Activated CD4-positive, alpha-beta T cell treated with anti-CD3 and anti-CD28 coated beads, Interleukin-2, Interleukin-4, amounts not matched to agents 100 ng/mL and 50 ng/mL, durations not matched to agents 16 hours and 8 hours (primary cell): ENCODE measurements around the gene CALB2.
"Not testable (repeated sequence)": the region's sequence is repeated elsewhere in the genome, so short reads cannot be mapped to it uniquely, and the experiment has no call there.

Source experiments
- DNase-seq: peaks from one replicate; pipeline ENCODE4 v3.0.0-alpha.2; 2020; ENCODE audit warnings: low spot score

CALB2 gene

GRCh38 chr16:71352963-71353460, 5.5 kb upstream of the CALB2 start:
- DNase-seq = no peak

DNA sequence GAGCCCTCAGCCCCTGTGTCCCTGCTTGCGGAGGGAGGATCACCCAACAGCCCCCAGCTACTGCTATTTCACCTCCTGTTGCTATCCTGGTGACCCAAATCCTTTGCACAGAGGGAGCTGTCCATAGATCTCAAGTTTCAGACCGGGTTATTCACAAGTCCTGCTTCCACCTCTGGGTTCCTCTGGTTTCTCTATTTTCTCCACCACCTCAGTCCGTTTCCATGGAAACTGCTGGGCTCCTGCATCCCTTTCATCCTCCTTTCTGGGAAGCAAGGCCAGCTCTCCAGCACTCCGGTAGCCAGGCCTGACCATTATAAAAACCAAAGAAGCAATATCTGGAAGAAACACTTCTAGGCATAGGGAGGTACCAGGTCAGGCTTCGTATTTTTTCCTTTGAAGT, 4.8 kb upstream of the CALB2 start:
- no peak for DNase-seq

GRCh38 chr16:71354156-71354555, 4.4 kb upstream of the CALB2 start:
- no peak for DNase-seq

GRCh38 chr16:71356051-71356740, 2.3 kb upstream of the CALB2 start:
- no peak for DNase-seq

DNA sequence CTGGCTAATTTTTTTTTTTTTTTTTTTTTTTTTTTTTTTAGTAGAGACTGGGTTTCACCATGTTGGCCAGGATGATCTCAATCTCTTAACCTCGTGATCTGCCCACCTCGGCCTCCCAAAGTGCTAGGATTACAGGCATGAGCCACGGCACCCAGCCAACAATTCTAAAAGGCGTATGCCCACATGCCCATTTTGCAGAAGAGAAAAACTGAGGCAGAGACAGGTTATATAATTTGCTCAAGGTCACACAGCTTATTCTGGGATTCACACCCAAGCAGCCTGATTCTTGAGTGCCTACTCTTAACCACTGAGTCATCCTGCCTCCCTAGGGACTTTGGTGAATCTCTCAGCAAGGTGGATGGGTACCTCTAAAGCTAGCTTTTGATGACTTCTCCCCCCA, 1.6 kb upstream of the CALB2 start:
- DNase-seq = not testable (repeated sequence)

DNA sequence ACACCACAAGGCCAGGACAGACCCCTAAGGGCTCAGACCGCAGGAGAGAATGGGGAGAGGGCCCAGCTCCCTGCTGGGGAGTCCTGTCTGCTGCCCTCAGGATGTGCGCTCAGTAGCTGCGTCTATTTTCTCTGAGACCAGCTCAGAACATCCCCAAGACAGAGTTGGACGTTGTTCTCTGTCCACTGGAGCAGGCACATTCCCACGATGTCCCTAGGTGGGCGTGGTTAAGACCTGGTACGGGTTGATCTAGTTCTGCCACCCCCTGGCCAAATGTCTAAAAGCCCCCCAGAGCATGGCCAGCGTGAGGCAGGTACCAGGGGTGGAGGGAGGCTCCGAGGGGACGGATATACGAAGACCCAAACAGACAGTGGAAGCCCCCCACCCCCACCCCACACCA, 842 bp upstream of the CALB2 start:
- no peak for DNase-seq

- no peak for DNase-seq
These were observed 908 bp downstream of the CALB2 start for GRCh38 chr16:71359431-71359830.

DNA sequence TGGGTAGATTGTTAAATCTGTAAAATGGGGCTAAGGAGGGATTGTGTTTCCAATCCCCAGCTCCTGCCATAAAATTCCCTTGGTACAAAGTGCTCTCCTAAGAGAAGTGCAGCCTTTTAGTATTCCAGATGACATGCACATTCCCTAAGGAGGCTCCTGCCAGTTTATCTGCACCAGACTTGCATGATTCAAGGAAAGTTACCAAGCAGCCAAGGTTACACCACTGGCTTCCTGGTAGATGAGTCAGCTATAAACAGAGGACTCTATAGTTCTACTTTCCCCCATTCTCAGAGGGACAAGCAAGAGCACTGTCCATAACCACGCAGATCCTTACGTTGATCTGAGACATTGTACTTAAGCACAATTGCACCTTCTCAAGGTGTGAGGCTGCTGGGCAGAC, 1.9 kb downstream of the CALB2 start:
- DNase-seq = no peak

DNA sequence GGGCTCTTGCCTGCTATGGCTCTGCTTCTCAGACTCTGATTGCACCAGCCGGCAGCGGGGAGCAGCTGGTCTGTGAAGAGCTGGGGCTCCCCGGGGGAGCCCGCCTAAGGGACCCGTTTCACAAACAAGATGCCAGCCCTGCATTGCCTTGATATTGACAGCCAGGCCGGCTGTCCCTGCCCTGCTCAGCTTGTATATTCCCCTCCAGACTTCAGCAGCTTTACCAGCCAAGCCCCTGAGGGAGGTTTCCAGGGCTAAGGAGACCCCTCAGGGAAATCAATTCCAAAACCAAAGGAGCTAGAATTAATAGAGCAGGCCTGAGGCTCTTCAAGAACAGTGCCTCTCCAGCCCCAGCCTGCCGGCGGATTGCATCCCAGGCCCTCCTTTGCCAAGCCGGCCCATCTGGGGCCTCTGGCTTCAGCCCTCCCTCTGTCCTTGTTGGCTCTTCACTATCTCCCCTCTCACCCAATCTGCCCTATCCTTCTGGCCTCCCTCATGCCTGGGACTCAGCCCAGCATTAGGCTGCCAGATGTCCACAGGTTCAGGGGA, 5.7 kb downstream of the CALB2 start:
- no peak for DNase-seq

DNA sequence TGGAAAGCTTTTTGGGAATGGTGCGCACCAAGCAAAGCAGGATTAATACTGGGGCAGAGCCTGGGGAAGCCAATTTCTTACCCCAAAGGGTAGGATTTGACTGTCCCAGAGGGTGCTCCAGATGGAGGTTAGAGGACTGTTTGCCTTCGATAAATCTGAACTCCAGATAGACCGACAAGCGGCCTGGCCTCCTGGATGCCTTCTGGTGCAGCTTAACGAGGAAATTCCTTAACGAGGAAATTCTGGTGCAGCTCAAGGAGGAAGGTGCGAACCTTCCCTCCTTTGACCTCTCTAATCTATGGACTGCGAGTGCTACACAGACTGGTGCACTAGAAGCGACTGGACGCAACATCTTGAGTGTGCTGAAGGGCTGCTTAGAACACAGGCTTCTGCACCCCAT, 6.5 kb downstream of the CALB2 start:
- no peak for DNase-seq

GRCh38 chr16:71367241-71367976, 8.9 kb downstream of the CALB2 start:
- peak; percentile 32 for DNase-seq

DNA sequence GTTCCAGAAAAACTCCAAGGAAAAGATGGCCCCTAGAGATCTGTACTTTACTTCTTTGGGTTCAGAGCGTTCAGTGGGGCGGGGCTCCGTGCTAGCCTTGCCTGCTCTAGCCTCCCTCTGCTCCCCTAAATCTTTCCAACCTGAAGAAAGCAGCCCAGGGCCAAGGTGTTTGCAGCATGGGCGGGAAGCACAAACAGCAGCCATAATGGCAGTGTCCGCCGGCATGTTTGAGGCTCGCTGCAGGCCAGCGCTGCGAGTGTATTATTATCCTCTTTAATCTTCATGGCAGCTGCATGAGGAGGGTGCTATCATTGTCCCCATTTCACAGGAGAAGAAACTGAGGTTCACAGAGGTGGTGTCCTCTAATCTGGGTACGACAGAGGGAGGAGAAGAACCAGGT, 10.4 kb downstream of the CALB2 start:
- no peak for DNase-seq

GRCh38 chr16:71369494-71369893, 11.0 kb downstream of the CALB2 start:
- DNase-seq = no peak

DNA sequence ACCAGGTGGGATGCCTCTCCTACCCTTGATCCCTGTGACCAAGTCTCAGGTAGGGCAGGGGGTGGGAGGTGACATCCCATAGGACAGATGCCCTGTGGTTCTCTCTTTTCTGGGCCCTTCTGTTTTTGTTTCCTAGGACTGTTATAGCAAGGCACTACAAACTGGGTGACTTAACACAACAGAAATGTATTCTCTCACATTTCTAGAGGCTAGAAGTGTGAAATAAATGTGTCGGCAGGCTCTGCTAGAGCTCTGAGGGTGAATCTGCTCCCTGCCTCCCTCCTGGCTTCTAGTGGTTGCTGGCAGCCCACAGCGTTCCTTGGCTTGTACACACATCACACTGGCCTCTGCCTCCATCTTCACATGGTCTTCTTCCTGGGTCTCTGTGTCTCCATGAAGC, 12.7 kb downstream of the CALB2 start:
- DNase-seq = no peak

DNA sequence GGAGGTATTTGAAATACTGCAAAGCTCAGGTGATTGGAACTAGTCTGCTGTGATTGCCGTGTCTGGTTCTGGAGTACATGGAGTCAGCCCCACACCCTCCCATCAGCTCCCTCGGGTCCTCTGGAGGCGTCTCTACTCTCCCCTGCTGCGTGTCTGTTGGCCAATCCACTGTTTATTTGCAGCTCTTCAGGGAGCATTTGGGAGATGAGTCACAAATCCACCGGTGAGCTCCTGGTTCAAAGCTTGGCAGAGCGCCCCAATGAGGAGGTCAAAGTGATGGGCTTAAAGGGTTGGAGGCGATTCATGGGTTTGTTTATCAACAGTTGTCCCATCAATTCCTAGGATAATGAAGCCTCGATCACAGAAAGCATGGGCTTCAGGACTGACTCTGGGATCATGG, 14.6 kb downstream of the CALB2 start:
- no peak for DNase-seq

DNA sequence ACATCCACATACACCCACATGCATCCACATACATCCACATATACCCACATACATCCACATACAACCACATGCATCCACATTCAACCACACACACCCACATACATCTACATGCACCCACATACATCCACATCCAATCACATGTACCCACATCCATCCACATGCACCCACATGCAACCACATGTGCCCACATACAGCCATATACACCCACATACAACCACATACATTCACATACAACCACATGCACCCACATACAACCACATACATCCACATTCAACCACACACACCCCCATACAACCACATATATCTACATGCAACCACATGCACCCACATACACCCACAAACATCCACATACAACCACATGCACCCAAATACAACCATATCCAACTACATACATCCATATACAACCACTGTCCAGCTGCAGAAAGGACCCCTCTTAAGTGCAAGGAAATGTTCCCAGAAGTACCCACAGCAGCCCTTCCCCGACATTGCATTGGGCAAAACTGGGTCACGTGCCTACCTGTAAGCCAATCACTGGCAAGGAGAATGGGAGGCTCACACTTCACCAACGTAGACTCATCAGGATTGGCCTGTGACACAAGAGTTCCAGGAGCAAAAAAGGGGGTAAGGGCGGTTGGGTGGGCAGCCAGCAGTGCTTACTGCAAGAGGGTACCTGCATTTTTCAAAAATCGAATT, 18.1 kb downstream of the CALB2 start:
- DNase-seq = no peak

GRCh38 chr16:71379711-71380110, 21.2 kb downstream of the CALB2 start:
- no peak for DNase-seq

GRCh38 chr16:71380831-71381230, 22.3 kb downstream of the CALB2 start:
- DNase-seq = no peak

DNA sequence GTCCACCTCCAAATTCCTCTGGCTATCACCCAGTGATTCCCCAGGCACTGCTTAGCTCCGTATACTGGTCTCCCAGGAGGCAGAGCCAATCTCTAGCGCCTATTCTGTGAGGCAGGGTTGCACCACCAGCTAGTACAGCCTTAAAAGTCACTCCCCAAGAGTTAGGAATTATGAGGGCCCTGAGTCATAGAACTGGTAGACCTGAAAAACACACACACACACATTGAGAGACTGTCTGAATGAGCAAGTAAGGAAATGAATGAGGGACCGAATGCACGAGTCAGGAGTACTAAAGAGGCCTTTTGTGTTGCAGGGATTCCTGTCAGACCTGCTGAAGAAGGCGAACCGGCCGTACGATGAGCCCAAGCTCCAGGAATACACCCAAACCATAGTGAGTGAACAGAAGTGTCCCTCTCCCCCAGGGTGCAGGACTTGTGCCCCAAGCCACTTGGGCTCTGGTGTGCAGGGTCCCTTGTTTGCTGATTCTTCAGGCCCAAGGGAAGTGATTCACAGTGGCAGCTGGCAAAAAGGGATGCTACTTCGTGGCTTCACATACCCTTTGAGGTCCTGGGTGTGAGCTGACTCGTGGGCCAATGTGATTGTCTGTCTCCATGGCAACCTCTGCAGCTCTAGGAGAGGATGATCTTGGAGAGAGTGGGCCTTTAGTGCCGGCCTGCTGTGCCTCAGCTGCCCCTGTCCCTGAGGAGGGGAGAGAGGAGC, 24.7 kb downstream of the CALB2 start:
- DNase-seq = peak; percentile 11

GRCh38 chr16:71384073-71384724, 25.7 kb downstream of the CALB2 start:
- no peak for DNase-seq

DNA sequence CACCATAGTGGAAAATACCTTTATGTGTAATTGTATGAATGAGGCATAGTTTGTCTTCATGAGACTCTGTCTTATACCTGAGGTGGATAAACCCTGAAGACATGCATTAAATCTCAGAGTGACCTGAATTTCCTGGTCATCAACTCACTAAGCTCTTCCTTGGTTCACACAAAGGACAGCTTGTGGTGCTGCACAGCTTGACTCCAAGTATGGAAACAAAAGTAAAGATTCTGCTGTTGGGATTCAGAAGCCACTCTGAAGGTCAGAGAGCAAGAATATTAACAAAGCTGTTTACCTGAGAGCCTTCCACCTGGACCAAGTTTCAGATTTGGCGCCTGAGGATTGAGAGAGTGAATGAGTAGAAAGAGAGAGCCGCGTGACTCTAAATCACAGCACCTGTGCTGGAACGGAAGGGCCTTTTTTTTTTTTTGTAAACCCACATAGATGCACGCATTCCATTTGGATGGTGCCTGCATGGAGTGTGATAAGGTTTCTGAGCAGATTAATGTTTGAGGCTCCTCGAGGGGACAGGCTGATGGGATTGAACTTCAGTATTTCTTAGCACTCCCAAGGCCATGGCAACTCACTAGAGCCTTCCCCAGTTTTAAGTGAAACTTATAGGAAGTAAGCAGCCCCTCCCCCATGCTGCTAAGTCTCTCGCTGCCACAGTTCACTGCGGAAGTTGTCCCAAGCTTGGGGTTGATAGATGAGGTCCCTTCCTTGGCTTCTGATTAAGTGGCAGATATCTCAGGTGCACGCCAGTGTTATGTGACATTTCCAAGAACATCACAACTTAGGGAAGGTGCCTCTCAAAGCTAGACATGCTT, 28.7 kb downstream of the CALB2 start:
- no peak for DNase-seq
